IMR-90 (cell line): ENCODE measurements around the gene MSI2. TPM values are rescaled to one million over a fixed set of nuclear protein-coding genes. Genes with fewer than 3 reads are reported as not detected.
A peak's percentile ranks its signal among the peaks of the same experiment; 100 is the strongest.

Experiments used
- ATAC-seq: fragments of 200-7000 bp; cut with Tn5 transposase; 2 replicates; pipeline ENCODE4 v1.9.1; 2020; ENCODE audit warnings: low read depth, mild to moderate bottlenecking, moderate library complexity
- BruUV-seq: library from RNA; stranded (reverse); fragments of 400-500 nt; replicated peaks from 2 replicates; lab custom pipeline; 2021; lab: Mats Ljungman, UMichigan
- CTCF ChIA-PET: fragments of 300-600 bp; formaldehyde crosslinking; extraction: SDS; loops from one replicate; lab custom pipeline; 2021; ENCODE audit warnings: antibody characterized with exemption; lab: Yijun Ruan, JAX
- POLR2A ChIA-PET: fragments of 300-600 bp; sonication (Branson Sonifier 250); formaldehyde crosslinking; loops from one replicate; lab custom pipeline; 2022; ENCODE audit warnings: antibody characterized with exemption; ENCODE audit not compliant: unreplicated experiment; lab: Charles Lee
- DNase-seq: peaks from one replicate; pipeline ENCODE4 v3.0.0; 2013
- H2AFZ ChIP-seq: replicated peaks from 2 replicates; pipeline ENCODE3; 2013; ENCODE audit warnings: low read length, mild to moderate bottlenecking; ENCODE audit not compliant: poor library complexity
- H2AK5ac ChIP-seq: 2 replicates; pipeline ENCODE4 v1.6.1; 2013; ENCODE audit warnings: low read depth, low read length, inconsistent platforms
- H2AK9ac ChIP-seq: replicated peaks from 2 replicates; pipeline ENCODE3; 2013; ENCODE audit warnings: mild to moderate bottlenecking, low read depth, low read length, moderate library complexity; ENCODE audit not compliant: poor library complexity
- H2BK120ac ChIP-seq: 2 replicates; pipeline ENCODE4 v1.6.1; 2013; ENCODE audit warnings: low read depth, low read length, inconsistent platforms
- H2BK15ac ChIP-seq: 3 replicates; pipeline ENCODE4 v1.6.1; 2013; ENCODE audit warnings: low read depth, low read length, inconsistent platforms
- H2BK20ac ChIP-seq: 2 replicates; pipeline ENCODE4 v1.6.1; 2013; ENCODE audit warnings: low read depth, mild to moderate bottlenecking, inconsistent platforms, low read length, moderate library complexity
- H2BK5ac ChIP-seq: 2 replicates; pipeline ENCODE4 v1.6.1; 2013; ENCODE audit warnings: mild to moderate bottlenecking, low read depth, low read length, inconsistent platforms; ENCODE audit not compliant: poor library complexity, severe bottlenecking
- H3K14ac ChIP-seq: replicated peaks from 2 replicates; pipeline ENCODE4 v1.6.1; 2013; ENCODE audit warnings: low read depth, low read length, inconsistent platforms
- H3K18ac ChIP-seq: 2 replicates; pipeline ENCODE4 v1.6.1; 2013; ENCODE audit warnings: low read depth, low read length, control low read depth
- H3K23ac ChIP-seq: 2 replicates; pipeline ENCODE4 v1.6.1; 2013; ENCODE audit warnings: low read depth, low read length, inconsistent platforms
- H3K27ac ChIP-seq: 2 replicates; pipeline ENCODE4 v1.5.1; 2013; ENCODE audit warnings: mild to moderate bottlenecking, control low read depth, low read length; ENCODE audit not compliant: insufficient read depth
- H3K27me3 ChIP-seq: 2 replicates; pipeline ENCODE4 v1.6.1; 2013; ENCODE audit warnings: low read length; ENCODE audit not compliant: control insufficient read depth, insufficient read depth
- H3K36me3 ChIP-seq: 2 replicates; pipeline ENCODE4 v1.6.1; 2013; ENCODE audit warnings: low read length, mixed read lengths; ENCODE audit not compliant: control insufficient read depth, insufficient read depth
- H3K4ac ChIP-seq: 2 replicates; pipeline ENCODE4 v1.6.1; 2013; ENCODE audit warnings: low read depth, low read length, inconsistent platforms
- H3K4me1 ChIP-seq: 2 replicates; pipeline ENCODE4 v1.6.1; 2013; ENCODE audit warnings: low read length, mixed read lengths; ENCODE audit not compliant: control insufficient read depth, insufficient read depth
- H3K4me2 ChIP-seq: 2 replicates; pipeline ENCODE4 v1.6.1; 2013; ENCODE audit warnings: low read depth, mild to moderate bottlenecking, control low read depth, low read length, moderate library complexity
- H3K4me3 ChIP-seq: 2 replicates; pipeline ENCODE4 v1.5.1; 2013; ENCODE audit warnings: low read depth, mild to moderate bottlenecking, control low read depth, low read length, moderate library complexity; ENCODE audit not compliant: insufficient read depth
- H3K56ac ChIP-seq: 2 replicates; pipeline ENCODE4 v1.6.1; 2013; ENCODE audit warnings: low read length, inconsistent platforms; ENCODE audit not compliant: insufficient read depth; ENCODE audit errors: extremely low read depth
- H3K79me1 ChIP-seq, 2 experiments: 2 replicates each; pipeline ENCODE4 v1.6.1; 2013; ENCODE audit warnings: low read length in 2 of 2, inconsistent platforms in 1 of 2, low read depth in 1 of 2
- H3K9ac ChIP-seq: 2 replicates; pipeline ENCODE4 v1.6.1; 2013; ENCODE audit warnings: low read depth, low read length, control low read depth
- H3K9me1 ChIP-seq: 2 replicates; pipeline ENCODE4 v1.6.1; 2013; ENCODE audit warnings: low read length, inconsistent platforms; ENCODE audit not compliant: insufficient read depth
- H3K9me3 ChIP-seq: 2 replicates; pipeline ENCODE4 v1.6.1; 2013; ENCODE audit warnings: low read length; ENCODE audit not compliant: control insufficient read depth, insufficient read depth
- H4K20me1 ChIP-seq: 2 replicates; pipeline ENCODE4 v1.6.1; 2013; ENCODE audit warnings: low read length, inconsistent platforms; ENCODE audit not compliant: insufficient read depth
- H4K5ac ChIP-seq: 2 replicates; pipeline ENCODE4 v1.6.1; 2013; ENCODE audit warnings: mild to moderate bottlenecking, low read depth, low read length, control low read depth
- H4K8ac ChIP-seq, 2 experiments: 2 replicates each; pipeline ENCODE4 v1.6.1; 2013; ENCODE audit warnings: low read depth in 2 of 2, low read length in 2 of 2, control low read depth in 1 of 2, inconsistent platforms in 1 of 2
- H4K91ac ChIP-seq: 2 replicates; pipeline ENCODE4 v1.6.1; 2013; ENCODE audit warnings: low read depth, low read length, inconsistent platforms; ENCODE audit not compliant: insufficient read depth
- MAFK ChIP-seq: IDR thresholded peaks from 2 replicates; pipeline ENCODE4 v1.6.1; 2012; ENCODE audit warnings: low read depth, low read length, improper control_type of control experiment
- RFX5 ChIP-seq: IDR thresholded peaks from 2 replicates; pipeline ENCODE4 v1.8.0; 2012; ENCODE audit warnings: low read depth, mild to moderate bottlenecking, low read length, moderate library complexity
- WGBS, 2 experiments: methylation state at CpG; one replicate each; pipeline versions ENCODE4 v1.1.5 to v1.1.7; 2013; ENCODE audit warnings: missing lambda C conversion rate in 2 of 2; ENCODE audit not compliant: insufficient read length in 1 of 2; ENCODE audit errors: extremely low coverage in 2 of 2; 5-methylcytosine and 5-hydroxymethylcytosine counted together
- dilution Hi-C: fragments of 300-500 bp; cut with HindIII; formaldehyde crosslinking; loops from one replicate; pipeline ENCODE4 v1.14.3; 2018; ENCODE audit warnings: low sequenced_read_pairs; ENCODE audit not compliant: unreplicated experiment
- in situ Hi-C: fragments of 300-500 bp; cut with MboI; formaldehyde crosslinking; loops from 3 replicates; pipeline ENCODE4 v1.14.3; 2019; ENCODE audit warnings: low sequenced_read_pairs, inconsistent platforms, mixed read lengths
- intact Hi-C: fragments of 100-400 bp; cut with micrococcal nuclease; formaldehyde crosslinking; loops from 2 replicates; pipeline ENCODE4 v1.10.0; 2022
- polyA plus RNA-seq, 3 experiments: library from polyadenylated mRNA; depleted of rRNA; stranded (reverse); fragments of >200 nt; gene quantifications; 2 replicates each; pipeline ENCODE4 v1.2.3, GENCODE V29; 2012; ENCODE audit warnings: low replicate concordance in 1 of 3
- total RNA-seq: library from RNA; depleted of rRNA; stranded (reverse); fragments of >200 nt; gene quantifications from 2 replicates; pipeline ENCODE4 v1.2.3, GENCODE V29; 2012

The MSI2 gene
- total and polyA plus RNA-seq, 2 of the 4 experiments (the other 2 are of a cell fraction), result 13.0 to 16.0 TPM

DNA sequence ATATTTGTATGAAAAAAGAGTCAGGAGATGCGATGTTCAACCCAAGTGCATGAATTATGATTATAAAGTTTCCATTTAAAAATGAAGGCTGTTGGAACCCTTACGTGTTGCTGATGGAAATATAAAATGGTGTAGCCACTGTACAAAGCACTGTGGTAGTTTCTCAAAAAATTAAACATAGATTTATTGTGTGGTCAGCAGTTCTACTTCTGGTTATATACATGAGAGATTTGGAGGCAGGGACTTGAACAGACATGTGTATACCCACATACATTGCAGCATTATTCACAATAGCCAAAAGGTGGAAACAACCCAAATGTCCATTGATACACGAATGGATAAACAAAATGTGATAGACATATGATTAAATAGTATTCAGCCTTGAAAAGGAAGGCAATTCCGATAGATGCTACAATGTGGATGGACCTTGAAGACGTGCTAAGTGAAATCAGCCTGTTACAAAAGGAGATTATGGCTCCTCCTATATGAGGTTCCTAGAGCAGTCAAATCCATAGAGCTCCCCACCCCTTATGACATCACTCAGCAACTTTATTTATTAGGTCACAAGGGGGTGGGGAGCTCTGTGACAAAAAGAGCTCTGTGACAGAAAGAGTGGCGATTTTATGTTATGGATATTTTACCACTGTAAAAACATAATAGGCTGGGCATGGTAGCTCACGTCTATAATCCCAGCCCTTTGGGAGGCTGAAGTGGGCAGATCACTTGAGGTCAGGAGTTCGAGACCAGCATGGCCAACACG is 106.7 kb downstream of the MSI2 start:
- dilution Hi-C loops (no loop called here), in situ Hi-C loops (no loop called here), intact Hi-C loops (no loop called here)
- CTCF ChIA-PET, result no interaction called here
- no TSS peak for BruUV-seq
- WGBS, 2 experiments, result no CpG with 5 or more reads among the region's 9 CpGs
- no peak overlapping the region for H3K56ac ChIP-seq
- no peak overlapping the region for H2BK5ac ChIP-seq
- no peak overlapping the region for H3K23ac ChIP-seq
- DNase-seq, result no peak
- H3K9me1 ChIP-seq, result no peaks in the 10 kb centered on the region; the same call in 1 of the 2 replicates
- no peak overlapping the region for H2AFZ ChIP-seq
- H2AK9ac ChIP-seq, result no peak overlapping the region
- no peak overlapping the region for H3K4me3 ChIP-seq
- no peaks in the 10 kb centered on the region for H3K36me3 ChIP-seq
- no peak overlapping the region for H3K14ac ChIP-seq
- H4K91ac ChIP-seq, result no peak overlapping the region
- peaks cover 2% of the 10 kb centered on the region; the same call in 1 of the 2 replicates for H3K4me1 ChIP-seq
- no peak overlapping the region for H2BK120ac ChIP-seq
- H4K20me1 ChIP-seq, result no peaks in the 10 kb centered on the region
- no peak overlapping the region for H2AK5ac ChIP-seq
- H3K18ac ChIP-seq, result no peak overlapping the region
- no peak overlapping the region for H3K4ac ChIP-seq
- no peaks in the 10 kb centered on the region for H3K9me3 ChIP-seq
- no peak overlapping the region for H3K27ac ChIP-seq
- no peak overlapping the region for H3K4me2 ChIP-seq
- H3K27me3 ChIP-seq, result no peaks in the 10 kb centered on the region
- POLR2A ChIA-PET, result no interaction called here
- H2BK20ac ChIP-seq, result no peak overlapping the region
- no peak for TF ChIP-seq RFX5
- TF ChIP-seq MAFK, result 0 out of 2 replicates have a peak, but pooled peaks have one; percentile 20
- no peak overlapping the region for H4K5ac ChIP-seq
- no peak overlapping the region for H2BK15ac ChIP-seq
- H4K8ac ChIP-seq, result no peak overlapping the region
- H3K79me1 ChIP-seq, result peaks cover 8% of the 10 kb centered on the region in 2 experiments; a peak in 3 of 4 replicates
- H3K9ac ChIP-seq, result no peak overlapping the region
- ATAC-seq, result no peak
